GM12891 (cell line): ENCODE results near the gene RUNX2.

Experiments
- PAX5 ChIP-seq: IDR thresholded peaks from 2 replicates; pipeline ENCODE4 v1.6.1; 2011; ENCODE audit warnings: low read length, moderate library complexity, mild to moderate bottlenecking; ENCODE audit not compliant: insufficient read depth, severe bottlenecking
- POLR2A ChIP-seq: IDR thresholded peaks from 2 replicates; pipeline ENCODE4 v1.6.1; 2011; ENCODE audit warnings: low read depth, low read length, control low read depth
- POLR2AphosphoS5 ChIP-seq: IDR thresholded peaks from 2 replicates; pipeline ENCODE4 v1.6.1; 2011; ENCODE audit warnings: low read depth, low read length, control low read depth
- SPI1 ChIP-seq: IDR thresholded peaks from 2 replicates; pipeline ENCODE4 v1.6.1; 2011; ENCODE audit warnings: low read depth, low read length, control low read depth
- TAF1 ChIP-seq: IDR thresholded peaks from 2 replicates; pipeline ENCODE4 v1.6.1; 2011; ENCODE audit warnings: low read depth, low read length, control low read depth

DNA sequence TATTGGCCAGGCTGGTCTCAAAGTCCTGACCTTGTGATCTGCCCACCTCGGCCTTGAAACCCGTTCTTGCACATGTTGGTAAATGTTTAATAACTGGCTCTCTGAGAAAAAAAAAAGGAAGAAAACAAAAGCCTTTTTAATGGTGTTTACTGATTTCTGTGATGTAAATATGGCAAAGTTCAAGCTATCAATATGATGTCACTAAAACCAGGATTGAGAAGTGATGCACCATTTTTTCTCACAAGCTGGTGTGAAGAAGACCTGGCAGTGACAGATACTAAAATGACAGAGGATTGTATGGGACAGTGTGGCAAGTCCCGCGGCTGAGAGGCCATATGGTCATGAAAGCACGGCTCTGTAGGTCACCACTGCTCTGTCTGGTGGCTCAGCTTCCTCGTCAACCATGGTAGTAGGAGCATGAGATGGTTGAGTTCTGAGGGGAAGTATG lies 245.9 kb downstream of the RUNX2 start:
- no peak for TF ChIP-seq POLR2A
- TF ChIP-seq TAF1, result no peak
- no peak for TF ChIP-seq POLR2AphosphoS5
- no peak for TF ChIP-seq PAX5
- TF ChIP-seq SPI1, result no peak
